ENCODE results near the gene TSEN34.
"Not testable (repeated sequence)": the region's sequence is repeated elsewhere in the genome, so short reads cannot be mapped to it uniquely, and the experiment has no call there.

The TSEN34 gene

GRCh38 chr19:54240372-54241336 is 49.5 kb downstream of the TSEN34 start:
- DNase-seq = not testable (repeated sequence)

- not testable (repeated sequence) for DNase-seq
Measured at GRCh38 chr19:54242234-54242633, 51.1 kb downstream of the TSEN34 start.

DNA sequence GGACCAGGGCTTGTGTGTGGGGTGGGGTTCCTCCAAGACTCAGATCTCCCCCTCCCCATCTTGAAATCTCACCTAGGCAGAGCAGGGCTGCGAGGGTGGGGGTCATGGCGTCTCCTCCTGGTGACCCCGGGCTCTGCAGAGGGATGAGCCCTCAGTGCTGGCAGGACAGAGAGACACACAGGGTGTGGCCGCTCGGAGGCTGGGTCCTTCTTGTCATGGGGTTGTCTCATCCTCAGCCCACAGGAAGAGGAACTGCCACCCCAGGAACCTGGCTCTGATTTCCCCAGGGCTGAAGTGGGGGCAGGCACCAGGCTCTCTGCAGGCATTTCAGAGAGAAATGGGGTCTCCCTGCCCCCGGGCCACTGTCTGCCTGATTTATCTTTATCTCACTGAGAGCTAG is 51.5 kb downstream of the TSEN34 start, which contains the start of gene LILRA6:
TSS of gene LILRA6 (minus strand) at position 145 of the 400 bp plus-strand sequence.
- DNase-seq = not testable (repeated sequence)

GRCh38 chr19:54243809-54244208 is 52.7 kb downstream of the TSEN34 start:
- not testable (repeated sequence) for DNase-seq

All from left hindlimb (tissue), 1 donor.